GM21360 (cell line): ENCODE results near the gene GPR158.

Source experiments
- ATAC-seq: cut with Tn5 transposase; IDR thresholded peaks from one replicate; pipeline ENCODE4 v1.9.1; 2021; ENCODE audit warnings: mild to moderate bottlenecking, moderate library complexity; ENCODE audit not compliant: unreplicated experiment

Gene GPR158

GRCh38 chr10:25557136-25557535 is 382.3 kb downstream of the GPR158 start:
- ATAC-seq, result no peak

GRCh38 chr10:25561758-25562157 is 387.0 kb downstream of the GPR158 start:
- no peak for ATAC-seq

GRCh38 chr10:25562547-25562946 is 387.7 kb downstream of the GPR158 start:
- no peak for ATAC-seq

- ATAC-seq, result no peak
These were observed 389.6 kb downstream of the GPR158 start for GRCh38 chr10:25564351-25564750.

GRCh38 chr10:25565570-25565969 is 390.8 kb downstream of the GPR158 start:
- no peak for ATAC-seq

GRCh38 chr10:25573316-25573715 is 398.5 kb downstream of the GPR158 start:
- no peak for ATAC-seq

GRCh38 chr10:25575343-25575742 is 400.5 kb downstream of the GPR158 start:
- ATAC-seq, result no peak

GRCh38 chr10:25578061-25578460 is 403.3 kb downstream of the GPR158 start:
- ATAC-seq, result no peak

- ATAC-seq, result no peak
These were observed 408.2 kb downstream of the GPR158 start for GRCh38 chr10:25582961-25583360.

- no peak for ATAC-seq
These were observed 425.9 kb downstream of the GPR158 start for GRCh38 chr10:25600651-25601050.

- ATAC-seq, result no peak
These were observed 429.8 kb downstream of the GPR158 start for GRCh38 chr10:25604591-25604990.

- no peak for ATAC-seq
These were observed 439.9 kb downstream of the GPR158 start for GRCh38 chr10:25614652-25615051.

GRCh38 chr10:25615926-25616325 is 441.1 kb downstream of the GPR158 start:
- ATAC-seq, result no peak

- no peak for ATAC-seq
These were observed 442.2 kb downstream of the GPR158 start for GRCh38 chr10:25616903-25617592.

GRCh38 chr10:25627606-25628005 is 452.8 kb downstream of the GPR158 start:
- no peak for ATAC-seq

GRCh38 chr10:25629333-25629732 is 454.5 kb downstream of the GPR158 start:
- ATAC-seq, result no peak

GRCh38 chr10:25631471-25631870 is 456.7 kb downstream of the GPR158 start:
- ATAC-seq, result no peak

GRCh38 chr10:25632802-25633201 is 458.0 kb downstream of the GPR158 start:
- no peak for ATAC-seq

- no peak for ATAC-seq
These were observed 458.7 kb downstream of the GPR158 start for GRCh38 chr10:25633542-25633941.

- no peak for ATAC-seq
These were observed 464.8 kb downstream of the GPR158 start for GRCh38 chr10:25639646-25640045.

GRCh38 chr10:25641595-25641994 is 466.8 kb downstream of the GPR158 start:
- ATAC-seq, result no peak

- no peak for ATAC-seq
These were observed 467.9 kb downstream of the GPR158 start for GRCh38 chr10:25642721-25643120.

- no peak for ATAC-seq
These were observed 471.6 kb downstream of the GPR158 start for GRCh38 chr10:25646371-25646770.
